Measurements from ENCODE around the gene TTC3.

- no peak for TF ChIP-seq CEBPB (IDR thresholded peaks at IDR 0.05; ENCODE audit: borderline replicate concordance in 1 of 2, low read depth in 2 of 2, low read length in 2 of 2)
- TF ChIP-seq CTCF (IDR thresholded peaks at IDR 0.05 in 2 of 3, conservative IDR thresholded peaks at IDR 0.05 in 1 of 3; ENCODE audit: control insufficient read depth in 2 of 3, extremely low read depth in 1 of 3, insufficient read depth in 1 of 3, low read depth in 3 of 3, low read length in 3 of 3): no peak
- TF ChIP-seq HCFC1 (IDR thresholded peaks at IDR 0.05; ENCODE audit: low read length): no peak
Measured at GRCh38 chr21:37207441-37208009, 134.5 kb downstream of the TTC3 start.

Measured in GM12878 (cell line).